Uterus (tissue), 4 donors: ENCODE measurements around the gene MSI2. TPM values are rescaled to one million over a fixed set of nuclear protein-coding genes. Genes with fewer than 3 reads are reported as not detected.
A peak's percentile ranks its signal among the peaks of the same experiment; 100 is the strongest.

Source experiments
- DNase-seq, 2 donors: peaks; one replicate each; pipeline ENCODE4 v3.0.0-alpha.2; 2019 to 2020
- H3K27ac ChIP-seq, 2 donors: fragments of 200-600 bp; sonication (generic); 1 replicate in 1 of 2; 2 replicates in 1 of 2; pipeline ENCODE4 v1.5.1; 2016 to 2018
- H3K27me3 ChIP-seq, 2 donors: fragments of 200-600 bp; sonication (generic); one replicate each; pipeline ENCODE4 v1.5.1; 2018 to 2019; ENCODE audit warnings: control low read depth in 1 of 2
- H3K36me3 ChIP-seq, 2 donors: fragments of 200-600 bp; sonication (generic); one replicate each; pipeline ENCODE4 v1.5.1; 2019; ENCODE audit warnings: control low read depth in 1 of 2
- H3K4me1 ChIP-seq, 2 donors: fragments of 200-600 bp; sonication (generic); one replicate each; pipeline ENCODE4 v1.5.1; 2018 to 2019; ENCODE audit warnings: control low read depth in 1 of 2
- H3K4me3 ChIP-seq, 2 donors: fragments of 200-600 bp; sonication (generic); 1 replicate in 1 of 2; 2 replicates in 1 of 2; pipeline ENCODE4 v1.5.1; 2018 to 2019; ENCODE audit warnings: mild to moderate bottlenecking in 1 of 2
- H3K9me3 ChIP-seq, 2 donors: fragments of 200-600 bp; sonication (generic); one replicate each; pipeline ENCODE4 v1.5.1; 2019; ENCODE audit warnings: control low read depth in 1 of 2
- POLR2A ChIP-seq, 2 donors: fragments of 450-650 bp; IDR thresholded peaks; one replicate each; pipeline ENCODE4 v1.6.1; 2016; ENCODE audit warnings: antibody characterized with exemption in 2 of 2, mild to moderate bottlenecking in 1 of 2, moderate library complexity in 1 of 2
- intact Hi-C: fragments of 100-400 bp; cut with DNase I; formaldehyde crosslinking; loops from one replicate; pipeline ENCODE4 v1.15.1; 2023; ENCODE audit warnings: low total_unique reads
- total RNA-seq, 4 donors: library from RNA; depleted of rRNA in 3 of 4; stranded (reverse); fragments of >200 nt in 3 of 4; gene quantifications; one replicate each; pipeline versions ENCODE4 v1.1.0 to v1.2.4, GENCODE V29; 2014 to 2023
- TF ChIP-seq, protein P1 (sequence below), 4 experiments: fragments of 200-600 bp in 2 of 4; fragments of 450-650 bp in 2 of 4; sonication (generic) in 2 of 4; IDR thresholded peaks; one replicate each; pipeline ENCODE4 v1.5.1; 2016 to 2019; ENCODE audit warnings: antibody characterized with exemption in 4 of 4, mild to moderate bottlenecking in 2 of 4, moderate library complexity in 1 of 4
- donor health status: DM: yes; HTN: yes; CAD: no.

MSI2 gene
- total RNA-seq, 4 donors from 2014 or later = 13.2 to 60.8 (median 44.5) TPM

DNA sequence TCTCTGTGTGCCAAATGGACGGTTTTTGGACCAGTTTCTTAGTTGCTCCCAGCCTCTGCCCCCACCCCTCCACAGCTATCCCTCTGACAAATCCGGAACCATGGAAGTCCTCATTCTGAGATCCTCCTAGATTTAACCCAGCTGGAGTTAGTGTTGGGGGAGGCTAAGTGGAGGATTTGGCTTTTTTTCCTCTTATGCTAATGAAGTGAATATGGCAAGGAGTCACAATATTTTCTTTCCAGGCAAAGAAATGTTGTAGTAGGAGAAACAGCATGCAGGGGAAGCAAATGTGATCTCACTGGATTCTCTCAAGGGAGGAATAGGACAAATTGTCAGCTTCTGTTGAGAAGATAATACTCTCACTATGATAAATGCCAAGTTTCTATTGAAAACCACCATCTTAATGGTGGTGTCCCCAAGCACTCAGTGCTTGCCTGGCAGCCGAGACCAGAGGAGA, 159.5 kb downstream of the MSI2 start:
- H3K4me1 ChIP-seq = no peaks in the 10 kb centered on the region
- no peak overlapping the region for H3K4me3 ChIP-seq
- no peak overlapping the region for H3K27ac ChIP-seq
- TF ChIP-seq, protein P1, sequence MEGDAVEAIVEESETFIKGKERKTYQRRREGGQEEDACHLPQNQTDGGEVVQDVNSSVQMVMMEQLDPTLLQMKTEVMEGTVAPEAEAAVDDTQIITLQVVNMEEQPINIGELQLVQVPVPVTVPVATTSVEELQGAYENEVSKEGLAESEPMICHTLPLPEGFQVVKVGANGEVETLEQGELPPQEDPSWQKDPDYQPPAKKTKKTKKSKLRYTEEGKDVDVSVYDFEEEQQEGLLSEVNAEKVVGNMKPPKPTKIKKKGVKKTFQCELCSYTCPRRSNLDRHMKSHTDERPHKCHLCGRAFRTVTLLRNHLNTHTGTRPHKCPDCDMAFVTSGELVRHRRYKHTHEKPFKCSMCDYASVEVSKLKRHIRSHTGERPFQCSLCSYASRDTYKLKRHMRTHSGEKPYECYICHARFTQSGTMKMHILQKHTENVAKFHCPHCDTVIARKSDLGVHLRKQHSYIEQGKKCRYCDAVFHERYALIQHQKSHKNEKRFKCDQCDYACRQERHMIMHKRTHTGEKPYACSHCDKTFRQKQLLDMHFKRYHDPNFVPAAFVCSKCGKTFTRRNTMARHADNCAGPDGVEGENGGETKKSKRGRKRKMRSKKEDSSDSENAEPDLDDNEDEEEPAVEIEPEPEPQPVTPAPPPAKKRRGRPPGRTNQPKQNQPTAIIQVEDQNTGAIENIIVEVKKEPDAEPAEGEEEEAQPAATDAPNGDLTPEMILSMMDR (IDR thresholded peaks at IDR 0.05) = no peak
- TF ChIP-seq POLR2A (IDR thresholded peaks at IDR 0.05) = no peak
- DNase-seq = peak; percentile 29 to 34
- H3K36me3 ChIP-seq = no peaks in the 10 kb centered on the region
- no peaks in the 10 kb centered on the region for H3K9me3 ChIP-seq
- no peaks in the 10 kb centered on the region for H3K27me3 ChIP-seq
- intact Hi-C loops = no loop called here

DNA sequence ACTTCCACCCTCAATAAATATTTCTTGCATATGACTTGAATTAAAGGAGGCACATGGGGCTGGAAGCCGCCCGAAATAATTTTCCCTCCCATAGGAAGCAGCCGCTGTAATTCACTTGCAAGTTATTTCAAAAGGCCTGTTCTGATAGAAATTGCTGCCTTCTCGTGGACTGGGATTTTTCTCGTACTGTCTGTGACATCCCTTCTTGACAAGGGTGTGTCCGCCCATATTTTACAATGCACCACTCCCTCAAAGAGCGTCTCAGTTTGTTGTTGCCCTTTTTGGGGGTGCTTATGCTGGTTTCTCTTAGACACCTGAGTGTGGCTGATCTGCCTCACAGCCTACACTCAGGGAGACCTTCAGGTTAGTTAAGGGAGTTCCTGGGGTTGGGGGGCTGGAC, 160.0 kb downstream of the MSI2 start:
- TF ChIP-seq, protein P1 (IDR thresholded peaks at IDR 0.05) = no peak
- no peak for TF ChIP-seq POLR2A (IDR thresholded peaks at IDR 0.05)
- intact Hi-C loops = no loop called here
- H3K9me3 ChIP-seq = no peaks in the 10 kb centered on the region
- no peak overlapping the region for H3K27ac ChIP-seq
- no peaks in the 10 kb centered on the region for H3K36me3 ChIP-seq
- H3K27me3 ChIP-seq = no peaks in the 10 kb centered on the region
- no peak overlapping the region for H3K4me3 ChIP-seq
- DNase-seq = no peak
- no peaks in the 10 kb centered on the region for H3K4me1 ChIP-seq

DNA sequence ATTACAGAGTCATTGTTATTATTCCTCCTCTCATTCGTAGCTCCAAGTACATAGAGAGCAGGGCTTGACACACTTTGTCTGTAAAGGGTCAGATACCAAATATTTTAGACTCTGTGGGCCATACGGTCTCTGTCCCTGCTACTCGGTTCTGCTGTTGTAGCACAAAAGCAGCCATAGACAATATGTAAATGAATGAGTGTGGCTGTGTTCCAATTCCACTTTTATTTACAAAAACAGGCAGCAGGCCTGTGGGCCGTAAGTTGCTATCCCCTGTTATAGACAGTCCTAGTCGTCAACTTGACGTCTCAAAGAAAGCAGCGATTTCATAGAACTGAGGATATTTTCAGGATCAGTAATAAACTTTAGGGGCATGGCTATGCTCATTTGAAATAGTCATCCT, 161.6 kb downstream of the MSI2 start:
- H3K27me3 ChIP-seq = no peaks in the 10 kb centered on the region
- no peaks in the 10 kb centered on the region for H3K36me3 ChIP-seq
- no peak overlapping the region for H3K27ac ChIP-seq
- H3K9me3 ChIP-seq = no peaks in the 10 kb centered on the region
- H3K4me3 ChIP-seq = no peak overlapping the region
- intact Hi-C loops = no loop called here
- H3K4me1 ChIP-seq = no peaks in the 10 kb centered on the region
- TF ChIP-seq POLR2A (IDR thresholded peaks at IDR 0.05) = no peak
- DNase-seq = no peak

DNA sequence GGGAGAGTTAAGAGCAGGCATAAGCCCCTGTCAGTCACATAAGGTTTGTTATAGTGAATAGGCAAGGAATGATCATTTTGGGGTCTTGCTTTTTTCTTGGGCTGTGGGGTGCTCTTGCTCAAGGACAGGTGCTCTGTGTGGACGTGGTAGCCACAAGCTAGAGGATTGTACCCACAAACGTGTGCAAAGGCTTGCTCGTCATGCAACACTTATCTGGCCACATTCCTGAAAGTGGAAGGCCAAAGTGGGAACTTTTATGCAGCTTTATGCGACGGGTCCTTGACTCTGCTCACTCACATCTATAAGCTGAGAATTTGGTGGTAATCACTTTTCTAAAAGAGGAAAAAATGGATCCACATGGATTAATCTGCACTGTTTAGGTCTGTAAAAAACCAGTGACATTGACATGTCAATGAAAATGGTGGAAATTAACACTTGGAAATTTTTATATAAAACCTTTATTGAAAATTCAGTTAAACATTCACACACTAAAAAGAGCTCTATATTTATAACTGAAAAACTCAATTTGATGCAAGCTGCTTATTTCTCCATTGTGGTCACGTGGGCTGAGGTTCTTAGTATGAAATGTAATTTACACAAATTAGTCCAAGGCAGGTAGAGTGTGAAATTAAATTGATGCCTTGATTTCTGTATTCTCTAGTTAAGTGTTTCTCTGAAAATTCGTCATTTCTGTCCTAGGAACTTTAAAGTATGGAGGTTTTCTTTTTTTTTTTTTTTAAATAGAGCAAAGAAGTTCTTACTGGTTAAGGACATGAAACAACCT, 162.3 kb downstream of the MSI2 start:
- no peak for TF ChIP-seq POLR2A (IDR thresholded peaks at IDR 0.05)
- Histone ChIP-seq H3K27me3 (no peaks in the 10 kb centered on the region), H3K4me1 (no peaks in the 10 kb centered on the region), H3K36me3 (no peaks in the 10 kb centered on the region), H3K9me3 (no peaks in the 10 kb centered on the region), H3K4me3 (no peak overlapping the region), H3K27ac (no peak overlapping the region)
- no peak for DNase-seq
- intact Hi-C loops = no loop called here

DNA sequence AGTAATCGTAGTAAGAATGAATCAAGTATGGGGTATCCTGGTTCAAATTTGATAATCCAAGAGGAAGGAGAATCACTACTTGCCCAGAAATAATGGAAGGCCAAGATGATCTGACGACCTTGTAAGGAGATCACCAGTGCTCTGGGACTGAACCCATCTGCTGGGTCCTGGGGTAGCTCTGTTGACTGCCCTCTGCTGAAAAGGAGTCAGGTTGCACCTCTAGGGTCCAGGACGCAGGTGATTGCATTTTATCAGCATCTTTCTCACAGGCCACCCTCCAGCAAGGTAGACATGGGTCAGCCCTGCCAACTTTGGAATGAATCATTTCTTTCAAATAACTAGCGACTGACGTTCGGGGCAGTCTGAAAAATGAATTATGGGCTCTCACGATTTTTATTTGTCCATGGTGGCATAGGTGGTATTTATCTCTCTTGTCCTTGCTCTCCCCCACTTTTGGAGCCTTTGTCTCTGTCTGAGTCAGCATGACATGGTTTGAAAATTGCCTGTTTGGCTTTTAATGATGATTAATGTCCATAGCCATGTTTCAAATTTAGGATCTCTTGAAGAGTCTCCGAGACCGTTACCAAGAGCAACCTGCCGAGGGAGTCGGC, 163.7 kb downstream of the MSI2 start:
- Histone ChIP-seq H3K4me1 (no peaks in the 10 kb centered on the region), H3K4me3 (no peak overlapping the region), H3K36me3 (no peaks in the 10 kb centered on the region), H3K27me3 (no peaks in the 10 kb centered on the region), H3K9me3 (no peaks in the 10 kb centered on the region), H3K27ac (peak overlapping the region in 1 of 2 donors; percentile 40)
- intact Hi-C loops = no loop called here
- no peak for TF ChIP-seq POLR2A (IDR thresholded peaks at IDR 0.05)
- TF ChIP-seq, protein P1 (IDR thresholded peaks at IDR 0.05) = no peak
- DNase-seq = no peak
